ENCODE results near the gene TNNI3. TPM values are rescaled to one million over a fixed set of nuclear protein-coding genes. Genes with fewer than 3 reads are reported as not detected.

Gene TNNI3
- total and polyA plus RNA-seq, 10 of the 15 experiments (the other 5 are each of a cell fraction or from before 2014, with no cell fraction given) = not detected

GRCh38 chr19:55166530-55167268, 9.2 kb upstream of the TNNI3 start, which contains the start of gene DNAAF3 (continued):
- TF ChIP-seq PKNOX1 (IDR thresholded peaks at IDR 0.05) = no peak
- TF ChIP-seq FOXK2 (IDR thresholded peaks at IDR 0.05) = peak; percentile 92
- TF ChIP-seq BCL11A (IDR thresholded peaks at IDR 0.05; ENCODE audit: low read depth, low read length) = no peak
- no peak for TF ChIP-seq ATF3 (IDR thresholded peaks at IDR 0.05; ENCODE audit: borderline replicate concordance, extremely low read depth, low read depth, low read length)
- peak; percentile 47; the same call in 1 of the 2 replicates for TF ChIP-seq JUND (IDR thresholded peaks at IDR 0.05; ENCODE audit: low read depth, low read length)
- no peak for TF ChIP-seq PBX3 (IDR thresholded peaks at IDR 0.05; ENCODE audit: insufficient replicate concordance, low read depth, low read length)
- TF ChIP-seq KLF5 (IDR thresholded peaks at IDR 0.05; ENCODE audit: partially characterized antibody) = peak; percentile 97
- TF ChIP-seq CUX1 (IDR thresholded peaks at IDR 0.05; ENCODE audit: insufficient replicate concordance, low read depth, low read length) = no peak
- peak; percentile 74 for TF ChIP-seq SREBF1 (IDR thresholded peaks at IDR 0.05; ENCODE audit: low read length)
- peak; percentile 80 for TF ChIP-seq BCLAF1 (IDR thresholded peaks at IDR 0.05)
- TF ChIP-seq CBX3 (IDR thresholded peaks at IDR 0.05; ENCODE audit: borderline replicate concordance, low read depth) = no peak
- TF ChIP-seq SUPT20H (IDR thresholded peaks at IDR 0.05; ENCODE audit: borderline replicate concordance, control insufficient read depth, low read depth, low read length) = no peak
- no peak for TF ChIP-seq POU2F2 (IDR thresholded peaks at IDR 0.05; ENCODE audit: borderline replicate concordance, low read depth, low read length)
- no peak for TF ChIP-seq USF2 (IDR thresholded peaks at IDR 0.05; ENCODE audit: borderline replicate concordance, low read depth, low read length)
- no peak for TF ChIP-seq ESRRA (IDR thresholded peaks at IDR 0.05; ENCODE audit: low read length)
- TF ChIP-seq ZNF384 (IDR thresholded peaks at IDR 0.05; ENCODE audit: borderline replicate concordance, low read depth, low read length) = no peak
- TF ChIP-seq POLR2AphosphoS2 (IDR thresholded peaks at IDR 0.05; ENCODE audit: low read depth, low read length) = no peak

Data from GM12878 (cell line).